ENCODE results near the gene TNMD. TPM values are rescaled to one million over a fixed set of nuclear protein-coding genes. Genes with fewer than 3 reads are reported as not detected.

The TNMD gene
- not detected in 2 replicates for total RNA-seq

GRCh38 chrX:100584611-100585010 lies at the start of gene TNMD:
TSS of gene TNMD (plus strand) at chrX:100584936. CDS start at chrX:100585019, 83 bp downstream.

GRCh38 chrX:100636321-100636991 lies 51.7 kb downstream of the TNMD start, which contains the start of gene TSPAN6:
TSS of gene TSPAN6 (minus strand) at chrX:100636806. CDS start at chrX:100636694, 112 bp downstream.

GRCh38 chrX:100643956-100644860 lies 59.5 kb downstream of the TNMD start, which contains the start of gene SRPX2:
TSS of gene SRPX2 (plus strand) at chrX:100644199. CDS start at chrX:100646323, 2,124 bp downstream.

Other genes with a start within 250 kb of the TNMD start
- under 0.01 TPM in 2 replicates for gene PCDH19, start 174.7 kb upstream of the TNMD start, total RNA-seq
- 25.9 and 30.0 TPM in 2 replicates for gene TSPAN6, start 51.9 kb downstream of the TNMD start, total RNA-seq
- 29.2 and 32.7 TPM in 2 replicates for gene SRPX2, start 59.3 kb downstream of the TNMD start, total RNA-seq
- 4.3 and 5.5 TPM in 2 replicates for gene SYTL4, start 147.2 kb downstream of the TNMD start, total RNA-seq
- gene CSTF2, start 235.5 kb downstream of the TNMD start, total RNA-seq = 9.5 and 11.7 TPM in 2 replicates

Measured in smooth muscle cell of bladder (primary cell).